KOPT-K1 (cell line): Measurements from ENCODE around the gene PTPRU.

Source experiments
- H3K27ac ChIP-seq: fragments of 200-600 bp; sonication (generic); 2 replicates; pipeline ENCODE4 v1.5.1; 2016; ENCODE audit warnings: antibody characterized with exemption, mild to moderate bottlenecking, low read depth, low read length; ENCODE audit not compliant: poor library complexity, severe bottlenecking
- H3K36me3 ChIP-seq: fragments of 200-600 bp; sonication (generic); 2 replicates; pipeline ENCODE4 v1.5.1; 2017; ENCODE audit warnings: antibody characterized with exemption, mild to moderate bottlenecking, low read length, moderate library complexity; ENCODE audit not compliant: insufficient read depth
- H3K9me3 ChIP-seq: fragments of 200-600 bp; sonication (generic); 2 replicates; pipeline ENCODE4 v1.5.1; 2017; ENCODE audit warnings: antibody characterized with exemption, low read length, mild to moderate bottlenecking; ENCODE audit not compliant: insufficient read depth, poor library complexity, severe bottlenecking

PTPRU gene

DNA sequence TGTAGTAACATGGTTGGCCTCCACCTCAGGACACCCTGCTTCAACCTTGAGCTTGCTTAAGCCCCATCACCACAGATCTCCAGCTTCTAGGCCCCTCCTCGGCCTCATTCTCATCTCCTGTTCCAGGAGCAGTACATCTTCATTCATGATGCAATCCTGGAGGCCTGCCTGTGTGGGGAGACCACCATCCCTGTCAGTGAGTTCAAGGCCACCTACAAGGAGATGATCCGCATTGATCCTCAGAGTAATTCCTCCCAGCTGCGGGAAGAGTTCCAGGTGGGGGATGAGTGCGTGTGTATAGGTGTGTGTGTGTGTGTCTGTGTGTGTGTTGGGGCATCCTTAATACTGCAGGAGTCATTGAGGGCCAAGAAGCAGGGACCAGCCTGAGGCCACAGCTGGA is 79.6 kb downstream of the PTPRU start:
- Histone ChIP-seq H3K36me3 (peaks cover 11% of the 10 kb centered on the region; the same call in 1 of the 2 replicates), H3K27ac (no peak overlapping the region), H3K9me3 (no peaks in the 10 kb centered on the region)

DNA sequence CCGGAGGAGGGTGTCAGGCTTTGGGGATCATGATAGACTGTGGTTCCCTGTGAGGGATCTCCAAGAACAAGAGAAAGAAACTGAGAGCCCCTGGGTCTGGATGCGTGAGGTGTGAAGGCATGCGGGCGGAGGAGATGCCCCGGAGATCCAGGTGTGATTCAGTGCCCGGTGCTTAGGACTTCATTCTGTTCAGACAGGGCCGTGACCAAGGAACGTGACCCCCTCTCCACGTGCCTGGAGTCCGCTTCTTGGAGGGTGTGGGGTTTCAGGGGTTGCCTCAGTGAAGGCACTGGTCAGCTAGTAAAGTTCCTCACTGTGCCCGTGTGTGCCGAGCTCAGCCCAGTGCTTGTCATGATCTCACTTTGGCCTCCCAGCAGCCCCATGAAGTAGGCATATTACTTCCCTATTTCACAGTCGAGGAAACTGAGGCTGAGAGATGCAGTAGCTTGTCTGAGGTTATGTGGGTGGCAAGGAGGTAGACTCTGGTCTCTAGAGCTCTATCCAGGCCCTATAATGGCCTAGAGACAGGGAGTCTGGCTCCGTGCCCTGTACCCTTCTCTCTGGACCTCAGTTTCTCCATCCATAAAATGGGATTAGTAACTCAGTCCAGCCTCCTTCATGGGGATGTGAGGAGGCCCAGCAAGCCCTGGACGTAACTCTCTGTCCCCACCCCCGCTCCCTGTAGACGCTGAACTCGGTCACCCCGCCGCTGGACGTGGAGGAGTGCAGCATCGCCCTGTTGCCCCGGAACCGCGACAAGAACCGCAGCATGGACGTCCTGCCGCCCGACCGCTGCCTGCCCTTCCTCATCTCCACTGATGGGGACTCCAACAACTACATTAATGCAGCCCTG is 81.0 kb downstream of the PTPRU start:
- Histone ChIP-seq H3K36me3 (peaks cover 9% of the 10 kb centered on the region; the same call in 1 of the 2 replicates), H3K27ac (no peak overlapping the region), H3K9me3 (no peaks in the 10 kb centered on the region)

DNA sequence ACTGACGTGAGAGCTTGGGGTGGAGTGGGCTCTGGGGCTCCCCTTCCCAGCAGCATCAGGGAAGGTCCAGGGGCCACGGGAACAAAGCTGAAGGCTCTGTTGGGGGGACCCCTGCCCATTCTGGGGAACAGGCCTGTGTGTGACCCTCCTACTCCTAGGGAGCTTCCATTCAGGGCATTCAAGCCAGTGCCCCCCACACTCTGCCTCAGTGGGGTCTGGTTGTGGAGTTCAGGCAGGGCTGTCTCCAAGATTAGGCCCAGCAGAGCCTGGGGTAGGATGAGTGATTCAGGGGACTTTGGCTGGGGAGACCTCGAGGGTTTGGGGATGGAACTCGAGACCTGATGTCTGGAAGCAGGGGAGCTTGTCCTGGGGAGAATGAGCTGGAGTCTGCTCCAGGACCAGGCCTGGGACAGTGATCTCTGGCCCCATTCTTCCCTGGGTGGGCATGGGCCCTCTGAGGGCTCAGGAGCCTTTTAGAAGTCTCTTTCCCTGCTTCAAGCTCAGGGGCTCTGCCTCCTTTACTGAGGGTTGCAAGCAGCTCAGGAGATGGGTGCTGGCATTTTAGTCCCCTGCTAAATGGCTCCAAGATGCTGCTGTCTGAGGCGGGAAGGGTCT is 81.7 kb downstream of the PTPRU start:
- Histone ChIP-seq H3K36me3 (peaks cover 8% of the 10 kb centered on the region; the same call in 1 of the 2 replicates), H3K27ac (no peak overlapping the region), H3K9me3 (no peaks in the 10 kb centered on the region)

DNA sequence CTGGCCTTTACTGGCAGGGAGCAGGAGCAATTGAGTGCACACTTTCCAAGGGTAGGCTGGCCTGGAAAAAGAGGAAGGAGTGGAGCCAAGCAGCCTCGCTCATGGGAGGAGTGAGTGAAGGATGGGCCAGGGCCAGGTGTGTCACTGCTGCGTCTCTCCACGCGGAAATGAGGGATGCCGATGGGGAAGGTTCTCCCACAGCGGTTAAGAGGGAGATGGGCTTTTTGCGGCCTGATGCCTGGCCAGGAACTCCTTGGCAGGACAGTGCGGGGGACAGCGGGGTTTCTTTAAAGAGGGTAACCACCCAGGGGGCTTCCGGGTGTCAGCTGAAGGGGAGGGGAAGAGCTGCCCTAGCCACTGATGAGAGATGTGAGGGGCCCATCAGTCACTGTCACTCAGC is 82.4 kb downstream of the PTPRU start:
- no peaks in the 10 kb centered on the region for H3K9me3 ChIP-seq
- H3K36me3 ChIP-seq, result peaks cover 8% of the 10 kb centered on the region; the same call in 1 of the 2 replicates
- no peak overlapping the region for H3K27ac ChIP-seq

DNA sequence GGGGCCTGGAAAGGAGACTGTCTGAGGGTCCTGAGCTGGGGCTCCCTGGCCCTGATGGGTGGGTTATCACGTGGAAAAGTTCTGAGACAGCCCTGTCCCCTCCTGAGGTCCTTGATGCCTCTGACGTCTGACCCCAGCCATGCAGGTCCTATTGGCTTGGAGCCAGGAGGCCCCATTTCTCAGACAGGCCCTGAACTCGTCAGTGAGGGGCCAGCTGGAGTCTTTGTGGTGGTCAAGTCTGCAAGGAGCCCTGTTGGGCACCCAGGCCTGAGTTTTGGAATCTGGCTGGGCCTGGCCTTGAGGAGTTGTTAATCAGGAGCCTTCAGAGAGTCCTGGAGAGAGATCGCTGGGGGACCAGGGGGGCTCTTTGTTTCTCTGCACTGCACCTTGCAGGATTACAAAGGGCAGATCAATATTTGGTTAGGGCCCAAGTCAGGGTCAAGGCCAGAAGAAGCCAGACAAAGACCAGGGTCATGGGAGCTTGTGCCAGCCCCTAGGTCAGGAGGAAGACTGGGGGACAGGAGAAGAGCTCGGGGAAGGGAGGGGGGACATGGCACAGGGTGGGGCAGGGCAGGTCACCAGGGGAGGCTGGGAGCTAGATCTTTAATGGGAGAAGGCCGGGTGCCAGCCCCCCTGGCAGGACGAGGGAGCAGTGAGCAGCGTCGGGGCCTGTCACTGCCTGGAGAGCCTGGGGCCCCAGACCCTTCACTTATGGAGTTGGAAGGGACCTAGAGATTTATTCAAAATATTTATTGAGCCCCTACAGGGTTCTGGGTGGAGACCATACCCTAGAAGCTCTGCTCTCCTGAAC is 83.2 kb downstream of the PTPRU start:
- Histone ChIP-seq H3K9me3 (no peaks in the 10 kb centered on the region), H3K36me3 (peaks cover 8% of the 10 kb centered on the region; the same call in 1 of the 2 replicates), H3K27ac (no peak overlapping the region)

DNA sequence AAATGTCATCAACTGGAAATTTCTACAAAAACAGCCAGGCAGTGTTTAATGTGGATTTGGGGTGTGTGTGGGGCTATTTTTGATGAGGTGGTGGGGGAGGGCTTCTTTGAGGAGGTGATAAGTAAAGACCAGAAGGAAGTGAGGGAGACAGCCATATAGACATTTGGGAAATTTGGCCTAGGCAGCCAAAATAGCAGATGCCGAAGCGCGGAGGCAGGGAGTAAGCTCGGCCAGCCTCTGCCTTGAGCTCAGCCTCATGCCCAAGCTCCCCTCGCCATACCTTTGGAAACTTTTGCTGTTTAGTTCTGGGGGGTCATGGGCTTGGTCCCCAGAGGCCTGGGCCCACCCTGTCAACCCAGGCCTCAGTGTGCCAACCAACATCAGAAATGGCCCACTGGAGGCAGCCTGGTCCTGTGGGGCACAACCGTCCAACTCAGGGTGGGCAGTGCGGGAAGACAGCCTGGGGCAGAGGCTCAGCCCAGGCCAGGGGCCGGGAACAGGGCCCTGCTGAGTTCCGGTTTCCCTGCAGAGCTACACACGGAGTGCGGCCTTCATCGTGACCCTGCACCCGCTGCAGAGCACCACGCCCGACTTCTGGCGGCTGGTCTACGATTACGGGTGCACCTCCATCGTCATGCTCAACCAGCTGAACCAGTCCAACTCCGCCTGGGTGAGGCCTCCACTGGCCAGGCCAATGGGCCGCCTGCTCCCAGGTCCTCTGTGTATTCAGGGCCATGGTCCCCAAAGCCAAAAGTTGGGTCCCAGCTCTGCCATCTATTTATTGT is 84.0 kb downstream of the PTPRU start:
- Histone ChIP-seq H3K27ac (no peak overlapping the region), H3K36me3 (peaks cover 3% of the 10 kb centered on the region; the same call in 1 of the 2 replicates)

DNA sequence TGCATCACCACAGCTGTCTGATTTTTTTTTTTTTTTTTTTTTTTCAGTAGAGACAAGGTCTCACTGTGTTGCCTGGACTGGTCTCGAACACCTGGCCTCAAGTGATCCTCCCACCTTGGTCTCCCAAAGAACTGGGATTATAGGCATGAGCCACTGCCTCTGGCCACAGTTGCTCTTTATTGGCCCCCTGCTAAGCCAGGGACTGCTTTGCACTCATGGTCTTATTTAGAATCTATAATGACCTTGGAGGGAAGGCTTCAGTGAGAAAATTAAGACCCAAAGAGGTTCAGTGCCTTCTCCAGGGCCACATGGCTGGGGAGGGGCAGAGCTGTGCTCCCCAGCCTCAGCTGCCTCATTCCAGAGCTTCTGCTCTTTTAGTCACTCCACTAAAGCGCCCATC is 84.9 kb downstream of the PTPRU start:
- Histone ChIP-seq H3K27ac (no peak overlapping the region), H3K9me3 (no peaks in the 10 kb centered on the region), H3K36me3 (no peaks in the 10 kb centered on the region; the same call in 1 of the 2 replicates)

More for the DNA sequence above, 84.0 kb downstream of the PTPRU start:
- no peaks in the 10 kb centered on the region for H3K9me3 ChIP-seq

DNA sequence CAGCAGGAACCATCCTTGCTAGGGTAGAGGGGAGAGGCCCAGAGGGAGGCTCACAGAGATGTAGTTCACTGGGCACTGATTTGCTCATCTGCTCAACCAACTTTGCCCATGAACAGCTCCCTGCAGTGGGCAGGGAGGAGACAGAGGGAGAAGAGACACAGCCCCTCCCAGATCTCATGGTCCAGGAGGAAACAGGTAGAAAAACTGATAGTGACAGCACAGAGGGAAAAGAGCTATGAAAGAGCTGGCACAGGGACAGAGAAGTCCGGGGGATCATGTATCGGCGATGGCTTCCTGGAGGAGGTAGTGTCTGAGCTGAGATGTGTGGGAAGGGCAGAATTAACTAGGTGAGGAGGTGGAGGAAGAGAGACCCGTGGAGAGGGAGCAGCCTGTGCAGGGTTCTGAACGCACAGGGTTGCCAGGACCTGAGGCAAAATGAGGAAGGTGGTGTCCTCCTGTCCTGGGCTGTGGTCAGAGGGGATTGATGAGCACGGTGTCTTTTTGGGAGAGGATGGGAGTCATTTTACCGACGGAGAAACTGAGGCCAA is 85.9 kb downstream of the PTPRU start:
- H3K9me3 ChIP-seq, result no peaks in the 10 kb centered on the region
- H3K27ac ChIP-seq, result no peak overlapping the region
- no peaks in the 10 kb centered on the region for H3K36me3 ChIP-seq

DNA sequence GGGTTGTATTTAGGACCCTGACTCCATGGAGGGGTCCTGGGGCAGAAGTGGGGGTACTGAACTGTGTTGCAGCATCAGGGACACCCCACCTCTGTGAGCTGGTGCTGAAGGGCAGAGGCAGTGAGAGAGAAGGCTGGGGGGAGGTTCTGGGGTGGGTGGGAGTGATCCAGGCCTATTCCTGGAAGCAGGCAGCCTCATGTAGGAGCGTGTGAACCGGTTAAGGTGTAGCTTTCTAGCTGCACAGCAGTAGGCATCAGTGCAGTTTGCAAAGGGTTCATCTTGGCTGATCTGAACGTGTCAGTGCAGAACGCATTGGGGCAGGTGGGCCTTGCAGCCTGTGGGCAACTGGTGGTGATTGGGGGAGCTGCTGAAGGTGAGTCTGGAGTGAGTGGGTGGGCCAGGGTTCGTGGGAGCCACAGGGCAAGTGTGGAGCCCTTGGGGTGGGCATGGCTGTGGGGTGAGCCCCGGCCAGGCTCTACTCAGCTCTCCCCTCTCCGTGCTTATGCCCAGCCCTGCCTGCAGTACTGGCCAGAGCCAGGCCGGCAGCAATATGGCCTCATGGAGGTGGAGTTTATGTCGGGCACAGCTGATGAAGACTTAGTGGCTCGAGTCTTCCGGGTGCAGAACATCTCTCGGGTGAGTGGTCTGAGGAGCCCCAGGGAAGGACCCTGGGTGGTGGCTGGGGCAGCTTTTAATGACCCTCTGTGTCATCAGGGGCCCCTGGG is 86.7 kb downstream of the PTPRU start:
- no peaks in the 10 kb centered on the region for H3K9me3 ChIP-seq
- H3K27ac ChIP-seq, result no peak overlapping the region
- H3K36me3 ChIP-seq, result no peaks in the 10 kb centered on the region

DNA sequence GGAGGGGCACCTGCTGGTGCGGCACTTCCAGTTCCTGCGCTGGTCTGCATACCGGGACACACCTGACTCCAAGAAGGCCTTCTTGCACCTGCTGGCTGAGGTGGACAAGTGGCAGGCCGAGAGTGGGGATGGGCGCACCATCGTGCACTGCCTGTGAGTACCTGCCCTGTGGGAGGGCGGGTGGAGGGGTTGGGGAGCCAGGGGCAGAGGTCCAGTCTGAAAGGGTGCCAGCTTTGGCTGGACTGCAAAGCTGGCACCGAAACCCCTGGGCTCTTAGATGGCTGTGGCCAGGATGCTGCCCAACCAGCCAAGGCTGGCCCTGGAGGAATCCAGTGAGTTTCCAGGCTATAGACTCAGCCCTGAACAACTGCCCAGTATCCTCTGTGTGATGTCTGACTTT is 87.3 kb downstream of the PTPRU start:
- Histone ChIP-seq H3K36me3 (no peaks in the 10 kb centered on the region), H3K9me3 (no peaks in the 10 kb centered on the region), H3K27ac (no peak overlapping the region)

DNA sequence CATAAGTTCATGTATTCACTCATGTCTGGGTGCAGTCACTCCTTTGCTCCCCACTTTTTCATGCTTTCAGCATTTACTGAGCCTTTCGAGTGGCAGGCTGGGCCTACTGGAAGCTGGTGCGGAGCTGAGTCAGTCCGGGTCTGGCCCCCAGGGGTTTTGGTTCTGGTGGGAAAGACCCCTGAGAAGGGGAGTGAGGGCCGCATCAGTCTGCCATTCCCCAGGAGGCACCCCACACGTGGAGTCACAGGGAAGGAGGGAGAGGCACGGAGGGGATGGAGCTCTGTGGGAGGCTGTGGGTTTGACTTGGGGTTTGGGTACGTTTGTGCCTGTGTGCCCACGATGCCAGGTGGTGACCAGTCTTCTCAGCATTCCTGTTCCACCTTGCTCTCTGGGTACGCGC is 87.9 kb downstream of the PTPRU start:
- no peak overlapping the region for H3K27ac ChIP-seq
- H3K9me3 ChIP-seq, result no peaks in the 10 kb centered on the region
- no peaks in the 10 kb centered on the region for H3K36me3 ChIP-seq

DNA sequence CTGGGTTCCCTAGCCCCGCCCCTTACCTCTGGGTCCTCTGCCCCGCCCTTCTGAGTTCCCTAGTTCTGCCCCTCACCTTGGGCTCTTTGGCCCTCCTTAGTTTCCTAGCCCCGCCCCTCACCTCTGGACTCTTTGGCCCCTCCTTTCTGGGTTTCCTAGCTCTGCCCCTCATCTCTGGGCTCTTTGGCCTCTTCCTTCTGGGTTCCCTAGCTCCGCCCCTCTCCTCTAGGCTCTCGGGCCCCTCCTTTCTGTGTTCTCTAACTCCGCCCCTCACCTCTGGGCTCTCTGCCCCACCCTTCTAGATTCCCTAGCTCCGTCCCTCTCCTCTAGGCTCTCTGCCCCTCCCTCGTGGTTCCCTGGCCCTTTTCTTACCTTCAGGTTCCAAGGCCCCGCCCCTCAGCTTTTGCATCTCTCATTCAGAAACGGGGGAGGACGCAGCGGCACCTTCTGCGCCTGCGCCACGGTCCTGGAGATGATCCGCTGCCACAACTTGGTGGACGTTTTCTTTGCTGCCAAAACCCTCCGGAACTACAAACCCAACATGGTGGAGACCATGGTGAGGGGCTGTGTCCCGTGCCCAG is 88.5 kb downstream of the PTPRU start:
- no peaks in the 10 kb centered on the region for H3K36me3 ChIP-seq
- H3K27ac ChIP-seq, result no peak overlapping the region
- no peaks in the 10 kb centered on the region for H3K9me3 ChIP-seq

DNA sequence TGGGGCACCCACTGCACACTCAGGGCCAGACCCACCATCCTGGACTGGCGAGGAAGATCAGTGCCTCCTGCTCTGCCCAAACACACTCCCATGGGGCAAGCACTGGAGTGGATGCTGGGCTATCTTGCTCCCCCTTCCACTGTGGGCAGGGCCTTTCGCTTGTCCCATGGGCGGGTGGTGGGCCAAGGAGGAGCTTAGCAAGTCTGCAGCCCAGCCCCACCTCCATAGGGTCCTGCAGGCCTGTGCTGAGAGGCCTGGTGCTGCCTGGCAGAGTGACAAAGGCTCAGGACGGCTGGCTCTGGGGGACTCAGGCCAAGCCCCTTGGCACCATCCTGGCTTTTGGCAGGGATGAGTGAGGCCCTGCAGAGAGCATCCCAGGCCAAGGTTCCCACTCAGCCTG is 89.4 kb downstream of the PTPRU start:
- no peaks in the 10 kb centered on the region for H3K36me3 ChIP-seq
- no peaks in the 10 kb centered on the region for H3K9me3 ChIP-seq
- no peak overlapping the region for H3K27ac ChIP-seq
